Measurements from ENCODE around the gene SLC25A47. TPM values are rescaled to one million over a fixed set of nuclear protein-coding genes. Genes with fewer than 3 reads are reported as not detected.

The SLC25A47 gene
- total and polyA plus RNA-seq, 2 of the 4 experiments (the other 2 are of a cell fraction): not detected

- in situ Hi-C loops (cut with MboI; ENCODE audit: low sequenced_read_pairs): no loop called here
- intact Hi-C loops (cut with micrococcal nuclease): no loop called here
- H3K9me1 ChIP-seq (ENCODE audit: insufficient read depth, low read length): no peaks in the 10 kb centered on the region
- H2BK120ac ChIP-seq (ENCODE audit: low read depth, low read length): no peak overlapping the region
- no peak overlapping the region for H2AFZ ChIP-seq (replicated peaks; ENCODE audit: low read length, poor library complexity)
- H3K4me2 ChIP-seq (ENCODE audit: low read depth, low read length): no peak overlapping the region
- peaks cover 8% of the 10 kb centered on the region; the same call in 1 of the 2 replicates for H3K4me1 ChIP-seq (ENCODE audit: control insufficient read depth, insufficient read depth, low read length)
- H2AK9ac ChIP-seq (replicated peaks; ENCODE audit: low read depth, low read length, poor library complexity): peak overlapping the region; percentile 55
- WGBS, 2 experiments (ENCODE audit: extremely low coverage in 2 of 2, insufficient read length in 1 of 2): 48% methylated on average over 7 of the region's 10 CpGs; no CpG with 5 or more reads in 1 of the 2 experiments
- no peaks in the 10 kb centered on the region for H3K27me3 ChIP-seq (ENCODE audit: control insufficient read depth, insufficient read depth, low read length)
- no peak overlapping the region for H3K4me3 ChIP-seq (ENCODE audit: insufficient read depth, low read depth, low read length)
- H3K23ac ChIP-seq (ENCODE audit: low read depth, low read length): no peak overlapping the region; the same call in 1 of the 2 replicates
- H3K27ac ChIP-seq (ENCODE audit: insufficient read depth, low read length): no peak overlapping the region
- no TSS peak for BruUV-seq (replicated peaks)
- ChIA-PET POLR2A (ENCODE audit: unreplicated experiment) (no interaction called here), CTCF (interaction anchor here (1.5 kb wide), 1 partner anchor 60 kb away, joined by 4 read pairs; no protein-coding TSS in a partner anchor)
- no peak overlapping the region for H3K4ac ChIP-seq (ENCODE audit: low read depth, low read length)
- no peak overlapping the region for H3K14ac ChIP-seq (replicated peaks; ENCODE audit: low read depth, low read length)
- no peak overlapping the region for H3K18ac ChIP-seq (ENCODE audit: low read depth, low read length)
- DNase-seq (no peak), ATAC-seq (ENCODE audit: low read depth) (peak; percentile 38; the same call in 1 of the 2 replicates)
- H4K20me1 ChIP-seq (ENCODE audit: insufficient read depth, low read length): no peaks in the 10 kb centered on the region
- H4K8ac ChIP-seq (ENCODE audit: low read depth in 2 of 2, low read length in 2 of 2): no peak overlapping the region
- no peak overlapping the region for H3K9ac ChIP-seq (ENCODE audit: low read depth, low read length)
- dilution Hi-C loops (cut with HindIII; ENCODE audit: low sequenced_read_pairs, unreplicated experiment): no loop called here
- H3K56ac ChIP-seq (ENCODE audit: extremely low read depth, insufficient read depth, low read length): no peak overlapping the region
- no peaks in the 10 kb centered on the region for H3K9me3 ChIP-seq (ENCODE audit: control insufficient read depth, insufficient read depth, low read length)
- no peaks in the 10 kb centered on the region for H3K36me3 ChIP-seq (ENCODE audit: control insufficient read depth, insufficient read depth, low read length)
- TF ChIP-seq CTCF (conservative IDR thresholded peaks at IDR 0.05; ENCODE audit: low read depth, low read length) (no peak), CEBPB (IDR thresholded peaks at IDR 0.05; ENCODE audit: low read depth, low read length) (no peak), POLR2A (IDR thresholded peaks at IDR 0.05; ENCODE audit: low read depth, low read length) (no peak), SMC3 (IDR thresholded peaks at IDR 0.05; ENCODE audit: low read depth, low read length) (no peak), RAD21 (IDR thresholded peaks at IDR 0.05; ENCODE audit: low read length) (no peak), BHLHE40 (IDR thresholded peaks at IDR 0.05; ENCODE audit: low read depth, low read length) (no peak), ELK1 (IDR thresholded peaks at IDR 0.05; ENCODE audit: borderline replicate concordance, low read depth, low read length) (no peak), USF2 (IDR thresholded peaks at IDR 0.05; ENCODE audit: low read depth, low read length) (no peak), RCOR1 (IDR thresholded peaks at IDR 0.05; ENCODE audit: insufficient replicate concordance, low read length) (no peak), MXI1 (IDR thresholded peaks at IDR 0.05; ENCODE audit: borderline replicate concordance, low read depth, low read length) (no peak), CHD1 (IDR thresholded peaks at IDR 0.05; ENCODE audit: low read depth, low read length) (no peak), FOS (IDR thresholded peaks at IDR 0.05; ENCODE audit: low read depth, low read length) (no peak), NFE2L2 (IDR thresholded peaks at IDR 0.05; ENCODE audit: low read depth, low read length) (no peak), MAZ (IDR thresholded peaks at IDR 0.05; ENCODE audit: borderline replicate concordance, low read depth, low read length) (no peak), MAFK (IDR thresholded peaks at IDR 0.05; ENCODE audit: low read depth, low read length) (no peak)
- H4K91ac ChIP-seq (ENCODE audit: insufficient read depth, low read depth, low read length): no peak overlapping the region
- H2BK20ac ChIP-seq (ENCODE audit: low read depth, low read length): no peak overlapping the region
- H3K79me1 ChIP-seq (ENCODE audit: low read depth in 1 of 2, low read length in 2 of 2): peaks cover 4 to 5% of the 10 kb centered on the region in 2 experiments; a peak in 3 of 4 replicates
- no peak overlapping the region for H2BK5ac ChIP-seq (ENCODE audit: low read depth, low read length, poor library complexity, severe bottlenecking)
- H2AK5ac ChIP-seq (ENCODE audit: low read depth, low read length): no peak overlapping the region
- H4K5ac ChIP-seq (ENCODE audit: low read depth, low read length): no peak overlapping the region
- H2BK15ac ChIP-seq (ENCODE audit: low read depth, low read length): no peak overlapping the region
These were observed 10.2 kb upstream of the SLC25A47 start for GRCh38 chr14:100312877-100313400.
